ENCODE data around the gene SIAH2.

SIAH2 gene

DNA sequence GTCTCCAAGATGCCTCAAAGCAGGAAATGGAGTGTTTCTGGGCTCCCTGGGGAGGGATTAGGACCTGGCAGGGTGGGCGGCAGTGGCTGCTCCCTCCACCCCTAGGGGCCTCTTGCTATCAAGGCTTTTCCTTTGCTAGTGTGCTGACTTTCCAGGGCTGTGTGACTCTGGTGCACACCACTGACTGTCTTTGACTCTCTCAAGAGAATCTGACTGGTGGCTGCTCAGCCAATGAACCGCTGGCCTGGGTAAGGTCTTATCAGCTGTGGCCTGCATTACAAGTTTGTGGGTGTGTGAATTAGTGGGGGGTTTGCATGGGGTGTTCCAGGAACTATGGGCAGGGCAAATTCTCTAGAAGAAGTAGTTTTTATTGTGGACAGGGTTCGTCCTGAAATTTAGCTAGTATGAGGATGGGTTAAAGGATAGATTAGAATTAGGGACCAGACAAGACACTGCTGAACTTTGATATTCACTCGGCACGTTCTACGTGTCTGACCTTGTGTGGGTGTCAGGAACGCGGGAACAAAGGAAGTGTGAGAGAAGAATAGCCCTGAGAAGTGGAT lies 29.5 kb downstream of the SIAH2 start:
- DNase-seq, result no peak

DNA sequence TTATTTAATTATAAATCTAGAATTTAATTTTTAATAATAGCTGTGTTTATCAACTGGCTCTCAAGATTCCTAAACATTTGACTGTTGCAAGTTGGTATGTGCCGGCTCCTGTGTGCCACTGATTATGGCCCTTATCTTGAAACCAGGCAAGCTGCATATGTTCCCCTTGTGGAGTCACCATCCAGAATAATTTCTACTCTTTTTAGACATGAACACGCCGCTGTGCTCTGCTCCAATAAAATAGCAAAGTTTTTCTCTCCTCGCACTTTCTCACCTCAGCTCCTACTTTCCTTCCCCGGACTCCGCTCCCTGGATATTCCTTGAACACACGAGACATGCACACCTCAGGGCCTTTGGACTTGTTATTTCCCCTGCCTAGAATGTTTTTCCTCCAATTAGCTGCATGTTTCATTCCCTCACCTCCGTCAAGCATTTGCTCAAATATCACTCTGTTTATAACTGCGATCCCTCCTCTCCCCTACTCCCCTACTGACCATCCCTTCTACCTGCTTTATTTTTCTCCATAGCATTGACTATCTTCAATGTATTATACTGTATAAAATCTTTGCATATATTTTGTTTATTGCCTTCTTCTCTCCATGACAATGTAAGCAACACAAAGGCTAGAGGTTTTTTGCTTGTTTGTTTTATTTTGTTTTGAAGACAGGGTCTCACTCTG lies 33.1 kb downstream of the SIAH2 start:
- DNase-seq, result no peak

GRCh38 chr3:150727653-150728502 lies 35.1 kb downstream of the SIAH2 start:
- DNase-seq, result no peak

- DNase-seq, result no peak
These were observed 37.4 kb downstream of the SIAH2 start for GRCh38 chr3:150725548-150725947.

GRCh38 chr3:150723946-150724345 lies 39.0 kb downstream of the SIAH2 start:
- no peak for DNase-seq

- DNase-seq, result no peak
These were observed 40.7 kb downstream of the SIAH2 start for GRCh38 chr3:150722267-150722666.

DNA sequence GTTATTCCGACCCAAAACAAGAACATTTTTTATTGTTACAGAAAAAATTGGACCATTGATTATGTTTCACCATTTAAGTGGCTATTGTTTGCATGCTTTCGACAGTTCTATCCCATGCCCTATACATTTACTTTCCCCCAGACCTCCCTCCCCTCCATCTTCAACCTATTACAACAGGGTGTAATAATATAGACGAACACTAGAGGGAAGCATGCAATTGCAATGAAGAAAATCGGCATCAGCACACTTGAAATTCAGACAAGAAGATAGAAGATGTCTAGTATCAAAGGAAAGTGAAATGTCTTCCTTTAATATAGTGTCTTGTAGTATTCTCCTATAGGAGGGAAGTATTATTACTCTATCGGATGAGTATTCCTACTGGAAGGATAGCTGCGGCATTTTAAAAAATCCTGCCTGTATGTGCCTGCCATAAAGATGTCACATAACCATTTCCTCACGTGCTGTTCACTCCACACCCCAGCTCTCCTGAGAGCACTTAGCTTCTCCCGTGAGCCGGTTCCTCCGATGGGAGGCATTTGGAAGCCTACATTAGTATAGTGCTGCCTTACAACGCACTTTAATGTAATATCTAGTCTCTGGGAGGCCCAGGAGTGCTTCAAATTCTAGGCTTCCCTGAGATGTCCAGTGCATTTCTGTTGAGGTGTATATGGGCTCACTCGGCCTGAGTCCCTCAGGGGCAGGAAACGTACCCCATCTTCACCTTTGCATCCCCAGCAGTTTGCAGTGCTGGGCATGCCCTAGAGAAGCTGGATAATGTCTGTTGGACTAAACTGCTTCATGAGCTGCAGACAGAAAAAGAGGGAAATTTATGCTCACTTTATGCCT lies 41.5 kb downstream of the SIAH2 start:
- no peak for DNase-seq

- no peak for DNase-seq
These were observed 42.5 kb downstream of the SIAH2 start for GRCh38 chr3:150720444-150720843.

GRCh38 chr3:150710097-150710496 lies 52.9 kb downstream of the SIAH2 start:
- DNase-seq, result no peak

GRCh38 chr3:150703756-150704344 lies 59.1 kb downstream of the SIAH2 start, which contains the start of gene ERICH6:
Gene ERICH6 (minus strand): TSS chr3:150703920. CDS start chr3:150703898, 22 bp downstream.
- peak; percentile 90 for DNase-seq

GRCh38 chr3:150703299-150703755 lies 59.6 kb downstream of the SIAH2 start:
- peak; percentile 61 for DNase-seq

- DNase-seq, result no peak
These were observed 63.8 kb downstream of the SIAH2 start for GRCh38 chr3:150699068-150699639.

GRCh38 chr3:150697646-150698045 lies 65.3 kb downstream of the SIAH2 start:
- no peak for DNase-seq

- no peak for DNase-seq
These were observed 71.4 kb downstream of the SIAH2 start for GRCh38 chr3:150691414-150692040.
